ENCODE results near the gene VSIR. TPM values are rescaled to one million over a fixed set of nuclear protein-coding genes. Genes with fewer than 3 reads are reported as not detected.

Gene VSIR
- total and polyA plus RNA-seq, 9 of the 15 experiments (the other 6 are each of a cell fraction or from before 2014, with no cell fraction given): 0.14 to 20.5 (median 9.3) TPM

GRCh38 chr10:71714592-71714991, 58.7 kb downstream of the VSIR start:
- Histone ChIP-seq H3K27ac (ENCODE audit: extremely low read depth, low read depth, low read length) (no peak overlapping the region), H3K9me3 (replicated peaks; ENCODE audit: control insufficient read depth, insufficient read depth, low read depth, low read length) (no peaks in the 10 kb centered on the region), H4K20me1 (replicated peaks; ENCODE audit: control insufficient read depth, insufficient read depth, low read length) (no peaks in the 10 kb centered on the region), H3K4me3 (no peak overlapping the region), H3K4me2 (ENCODE audit: insufficient read depth, low read length) (no peak overlapping the region), H2AFZ (ENCODE audit: low read depth, low read length) (peak overlapping the region; percentile 91), H3K9me1 (ENCODE audit: control insufficient read depth, insufficient read depth, low read length) (no peaks in the 10 kb centered on the region), H3K27me3 (ENCODE audit: control insufficient read depth in 2 of 2, insufficient read depth in 2 of 2, low read length in 2 of 2) (no peaks in the 10 kb centered on the region), H3K36me3 (ENCODE audit: control insufficient read depth, insufficient read depth, low read length) (no peaks in the 10 kb centered on the region), H3K79me2 (ENCODE audit: control insufficient read depth, insufficient read depth, low read length) (no peaks in the 10 kb centered on the region), H3K4me1 (replicated peaks in 1 of 2; ENCODE audit: control insufficient read depth in 2 of 2, insufficient read depth in 2 of 2, low read length in 2 of 2) (peaks cover 24 to 46% of the 10 kb centered on the region in 2 experiments), H3K9ac (ENCODE audit: insufficient read depth in 1 of 2, low read depth in 2 of 2, low read length in 2 of 2) (peak overlapping the region in 1 of 2 experiments; percentile 15; a peak in 1 of 4 replicates)
- in situ Hi-C loops (cut with MboI) (loop anchor here (5.0 kb wide), 1 partner anchor 98 kb away; no protein-coding TSS in a partner anchor), intact Hi-C loops (cut with micrococcal nuclease) (no loop called here)
- no peak for FAIRE-seq
- no peak for TF ChIP-seq NFIC (IDR thresholded peaks at IDR 0.05)
- TF ChIP-seq RAD21 (CRISPR knock-in tag; conservative IDR thresholded peaks at IDR 0.05 in 1 of 2, IDR thresholded peaks at IDR 0.05 in 1 of 2): no peak
- no peak for TF ChIP-seq NCOA2 (IDR thresholded peaks at IDR 0.05; ENCODE audit: partially characterized antibody in 2 of 2)
- no peak for TF ChIP-seq SLC30A9 (CRISPR knock-in tag; IDR thresholded peaks at IDR 0.05)
- TF ChIP-seq ZNF449 (CRISPR knock-in tag; IDR thresholded peaks at IDR 0.05): no peak
- TF ChIP-seq TARDBP (IDR thresholded peaks at IDR 0.05): no peak
- ChIA-PET CTCF (ENCODE audit: low intra/inter-chr PET ratio) (interaction anchor here (0.7 kb wide), 1 partner anchor 395 kb away, joined by 3 read pairs; no protein-coding TSS in a partner anchor), POLR2A (interaction anchor here (2.6 kb wide), 1 partner anchor 11 kb away, joined by 6 read pairs; no protein-coding TSS in a partner anchor)
- ATAC-seq: no peak
- no TSS peak for BruUV-seq (replicated peaks)
- 37% methylated on average over 5 of the region's 5 CpGs for WGBS (ENCODE audit: insufficient coverage, low coverage, missing lambda C conversion rate)
- DNase-seq (ENCODE audit: extremely low read depth in 1 of 4, low spot score in 3 of 4): no peak
